ENCODE measurements around the gene COL8A1. TPM values are rescaled to one million over a fixed set of nuclear protein-coding genes. Genes with fewer than 3 reads are reported as not detected.
A peak's percentile ranks its signal among the peaks of the same experiment; 100 is the strongest.

COL8A1 gene
- total RNA-seq, 1 donor from 2014 or later, result 95.1 TPM

DNA sequence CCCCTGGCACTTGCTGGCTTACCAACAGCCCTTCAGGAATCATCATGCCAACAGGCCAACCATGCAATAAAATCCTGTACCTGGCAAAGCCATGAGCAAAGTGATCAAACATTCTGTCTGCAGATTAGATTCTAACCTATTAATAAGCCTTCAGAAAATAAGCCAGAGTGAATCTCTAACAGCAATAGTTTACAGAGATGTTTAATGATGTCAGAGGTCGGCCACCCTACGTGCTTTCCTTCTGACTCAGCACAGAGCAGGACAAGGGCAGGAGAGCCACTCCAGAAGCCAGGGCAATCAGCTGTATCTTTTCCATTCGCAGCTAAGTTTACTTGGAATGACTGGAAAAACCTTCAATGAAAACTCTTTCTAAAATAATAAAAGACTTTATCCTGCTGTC lies 13.1 kb downstream of the COL8A1 start:
- H3K9me3 ChIP-seq, result no peaks in the 10 kb centered on the region
- ATAC-seq, result peak; percentile 70
- TF ChIP-seq, protein P1, sequence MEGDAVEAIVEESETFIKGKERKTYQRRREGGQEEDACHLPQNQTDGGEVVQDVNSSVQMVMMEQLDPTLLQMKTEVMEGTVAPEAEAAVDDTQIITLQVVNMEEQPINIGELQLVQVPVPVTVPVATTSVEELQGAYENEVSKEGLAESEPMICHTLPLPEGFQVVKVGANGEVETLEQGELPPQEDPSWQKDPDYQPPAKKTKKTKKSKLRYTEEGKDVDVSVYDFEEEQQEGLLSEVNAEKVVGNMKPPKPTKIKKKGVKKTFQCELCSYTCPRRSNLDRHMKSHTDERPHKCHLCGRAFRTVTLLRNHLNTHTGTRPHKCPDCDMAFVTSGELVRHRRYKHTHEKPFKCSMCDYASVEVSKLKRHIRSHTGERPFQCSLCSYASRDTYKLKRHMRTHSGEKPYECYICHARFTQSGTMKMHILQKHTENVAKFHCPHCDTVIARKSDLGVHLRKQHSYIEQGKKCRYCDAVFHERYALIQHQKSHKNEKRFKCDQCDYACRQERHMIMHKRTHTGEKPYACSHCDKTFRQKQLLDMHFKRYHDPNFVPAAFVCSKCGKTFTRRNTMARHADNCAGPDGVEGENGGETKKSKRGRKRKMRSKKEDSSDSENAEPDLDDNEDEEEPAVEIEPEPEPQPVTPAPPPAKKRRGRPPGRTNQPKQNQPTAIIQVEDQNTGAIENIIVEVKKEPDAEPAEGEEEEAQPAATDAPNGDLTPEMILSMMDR (IDR thresholded peaks at IDR 0.05), result no peak
- DNase-seq, result no peak
- H3K27ac ChIP-seq, result peak overlapping the region; percentile 49
- no peaks in the 10 kb centered on the region for H3K36me3 ChIP-seq
- peaks cover 38% of the 10 kb centered on the region for H3K4me1 ChIP-seq
- H3K27me3 ChIP-seq, result no peaks in the 10 kb centered on the region
- no peak overlapping the region for H3K4me3 ChIP-seq
- intact Hi-C loops (cut with DNase I), result no loop called here

DNA sequence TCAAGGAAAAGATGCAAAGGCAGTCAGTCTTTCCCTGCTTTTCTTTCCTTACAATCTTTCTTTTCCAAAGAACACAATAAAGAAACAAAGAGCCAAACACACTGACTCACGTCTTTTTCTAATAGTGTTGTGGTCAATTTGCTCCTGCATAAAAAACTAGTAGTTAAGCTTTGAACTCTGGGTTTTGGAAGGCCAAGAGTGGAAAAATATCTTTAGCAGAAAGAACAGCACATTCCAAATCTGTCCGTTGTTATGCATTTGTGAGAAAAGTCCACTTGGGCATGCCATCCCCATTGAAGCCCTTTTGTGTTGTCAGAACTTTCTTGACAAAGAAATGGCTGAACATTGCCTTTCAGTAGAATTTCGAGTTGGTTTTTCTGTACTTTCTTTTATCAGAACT lies 18.2 kb downstream of the COL8A1 start:
- no peak overlapping the region for H3K27ac ChIP-seq
- no peaks in the 10 kb centered on the region for H3K27me3 ChIP-seq
- TF ChIP-seq, protein P1 (IDR thresholded peaks at IDR 0.05), result no peak
- intact Hi-C loops (cut with DNase I), result no loop called here
- no peak overlapping the region for H3K4me3 ChIP-seq
- no peak for DNase-seq
- ATAC-seq, result no peak
- H3K4me1 ChIP-seq, result peaks cover 15% of the 10 kb centered on the region
- no peaks in the 10 kb centered on the region for H3K9me3 ChIP-seq
- H3K36me3 ChIP-seq, result no peaks in the 10 kb centered on the region

DNA sequence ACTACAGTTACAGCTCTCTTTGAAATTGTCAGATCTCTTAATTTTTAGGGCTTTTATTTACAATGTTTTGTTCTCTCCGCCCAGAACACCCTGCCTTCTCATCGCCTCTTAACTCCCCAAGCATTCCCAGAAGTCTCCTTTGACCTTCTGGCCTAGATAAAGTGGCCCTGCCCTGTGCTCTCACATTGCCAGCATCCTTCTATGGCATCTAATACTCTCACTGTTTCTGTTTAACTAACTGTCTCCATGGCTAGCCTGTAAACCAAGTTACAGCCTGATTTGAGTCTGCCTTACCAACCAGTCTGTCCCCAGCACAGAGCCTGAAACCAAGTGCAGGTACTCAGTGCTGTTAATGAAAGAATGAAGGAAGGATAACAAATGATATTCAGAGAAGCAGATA lies 19.9 kb downstream of the COL8A1 start:
- TF ChIP-seq, protein P1 (IDR thresholded peaks at IDR 0.05), result no peak
- no peaks in the 10 kb centered on the region for H3K9me3 ChIP-seq
- H3K27me3 ChIP-seq, result no peaks in the 10 kb centered on the region
- ATAC-seq (peak; percentile 77), DNase-seq (no peak)
- H3K4me1 ChIP-seq, result peaks cover 6% of the 10 kb centered on the region
- peak overlapping the region; percentile 43 for H3K27ac ChIP-seq
- H3K36me3 ChIP-seq, result no peaks in the 10 kb centered on the region
- H3K4me3 ChIP-seq, result no peak overlapping the region
- intact Hi-C loops (cut with DNase I), result no loop called here

DNA sequence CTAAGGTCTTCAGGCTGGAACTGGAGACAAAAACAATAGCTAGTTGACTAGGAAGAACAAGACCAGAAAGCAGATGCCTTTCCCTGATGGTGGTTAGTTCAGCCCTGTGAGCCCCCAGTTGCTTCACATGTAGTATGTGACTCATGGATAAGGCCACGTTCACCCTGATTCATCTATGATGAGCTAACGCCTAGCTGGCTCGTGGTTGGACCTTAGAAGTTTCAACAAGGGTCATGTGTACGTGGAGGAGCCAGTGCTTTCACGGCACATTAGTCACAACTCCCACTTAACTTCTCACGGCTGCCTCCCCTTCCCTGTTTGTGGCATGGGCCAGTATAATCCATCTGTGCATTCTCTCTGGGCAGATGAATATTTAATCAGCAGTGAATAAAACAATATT lies 20.6 kb downstream of the COL8A1 start:
- Histone ChIP-seq H3K4me1 (peaks cover 6% of the 10 kb centered on the region), H3K27me3 (no peaks in the 10 kb centered on the region), H3K27ac (peak overlapping the region; percentile 47), H3K9me3 (no peaks in the 10 kb centered on the region), H3K36me3 (no peaks in the 10 kb centered on the region), H3K4me3 (no peak overlapping the region)
- TF ChIP-seq, protein P1 (IDR thresholded peaks at IDR 0.05), result no peak
- ATAC-seq (peak; percentile 7), DNase-seq (peak; percentile 26)
- intact Hi-C loops (cut with DNase I), result no loop called here

DNA sequence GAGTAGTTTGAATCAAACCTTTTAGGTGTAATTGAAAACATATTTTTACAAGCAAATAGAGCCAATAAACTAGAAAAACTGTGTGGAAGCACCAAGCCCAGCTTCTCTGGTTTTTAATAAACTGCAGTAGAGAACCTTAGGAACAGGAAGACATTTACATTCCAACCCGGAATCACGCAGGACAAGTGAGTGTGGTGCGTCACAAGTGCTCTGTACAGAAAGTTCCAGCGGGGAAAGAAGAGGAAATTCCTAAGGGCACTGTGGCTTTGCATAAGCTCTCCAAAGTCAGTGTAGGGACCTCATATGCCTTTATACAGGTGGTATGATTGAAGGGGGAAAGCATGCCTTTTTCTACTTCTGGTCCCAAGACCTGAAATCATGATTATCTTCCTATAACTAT lies 21.6 kb downstream of the COL8A1 start:
- no peak overlapping the region for H3K4me3 ChIP-seq
- H3K9me3 ChIP-seq, result no peaks in the 10 kb centered on the region
- intact Hi-C loops (cut with DNase I), result no loop called here
- H3K36me3 ChIP-seq, result no peaks in the 10 kb centered on the region
- ATAC-seq (peak; percentile 88), DNase-seq (peak; percentile 60)
- TF ChIP-seq, protein P1 (IDR thresholded peaks at IDR 0.05), result no peak
- peak overlapping the region; percentile 47 for H3K27ac ChIP-seq
- peaks cover 6% of the 10 kb centered on the region for H3K4me1 ChIP-seq
- H3K27me3 ChIP-seq, result no peaks in the 10 kb centered on the region
